Endothelial cell (in vitro differentiated cells): ENCODE data around the gene KRT31. TPM values are rescaled to one million over a fixed set of nuclear protein-coding genes. Genes with fewer than 3 reads are reported as not detected.

Experiments
- DNase-seq: peaks from one replicate; pipeline ENCODE4 v3.0.0; 2021; ENCODE audit warnings: low spot score
- H3K27ac Mint-ChIP-seq: one replicate; pipeline ENCODE4 v1.8.0; 2021; ENCODE audit warnings: mixed read lengths, inconsistent platforms; ENCODE audit not compliant: unreplicated experiment
- H3K27me3 Mint-ChIP-seq: one replicate; pipeline ENCODE4 v1.8.0; 2021; ENCODE audit warnings: mild to moderate bottlenecking, moderate library complexity, mixed read lengths, inconsistent platforms; ENCODE audit not compliant: unreplicated experiment
- H3K36me3 Mint-ChIP-seq: one replicate; pipeline ENCODE4 v1.8.0; 2021; ENCODE audit warnings: mild to moderate bottlenecking, low read depth, mixed read lengths, inconsistent platforms; ENCODE audit not compliant: unreplicated experiment
- H3K4me1 Mint-ChIP-seq: one replicate; pipeline ENCODE4 v1.8.0; 2021; ENCODE audit warnings: mild to moderate bottlenecking, mixed read lengths, inconsistent platforms; ENCODE audit not compliant: unreplicated experiment
- H3K4me3 Mint-ChIP-seq: one replicate; pipeline ENCODE4 v1.8.0; 2021; ENCODE audit warnings: mild to moderate bottlenecking, mixed read lengths, inconsistent platforms; ENCODE audit not compliant: unreplicated experiment
- H3K9me3 Mint-ChIP-seq: one replicate; pipeline ENCODE4 v1.8.0; 2021; ENCODE audit warnings: mixed read lengths, inconsistent platforms; ENCODE audit not compliant: unreplicated experiment
- CTCF ChIP-seq: fragments of 200-600 bp; sonication (generic); IDR thresholded peaks from one replicate; pipeline ENCODE4 v1.5.0; 2021; ENCODE audit warnings: antibody characterized with exemption; ENCODE audit not compliant: unreplicated experiment
- total RNA-seq: library from RNA; stranded (reverse); fragmentation: NEBNext Ultra II Directional; extraction: Animal tissue kit (Norgen Biotek cat#: 25700); gene quantifications from one replicate; pipeline ENCODE4 v1.2.1, GENCODE V29; 2021; ENCODE audit not compliant: unreplicated experiment

Gene KRT31
- total RNA-seq, 1 donor from 2014 or later = not detected

- Mint-ChIP-seq H3K4me1 (no peaks in the 10 kb centered on the region), H3K27me3 (peaks cover 1% of the 10 kb centered on the region), H3K27ac (no peak within 1 kb of the TSS), H3K4me3 (no peak within 1 kb of the TSS), H3K9me3 (no peaks in the 10 kb centered on the region), H3K36me3 (no peaks in the 10 kb centered on the region)
- no peak for TF ChIP-seq CTCF
- no peak for DNase-seq
Measured at GRCh38 chr17:41440531-41441033, 43.2 kb upstream of the KRT31 start, which contains the start of gene KRT38. KRT38 (minus strand) TSS chr17:41440983; CDS start chr17:41440921, 62 bp downstream.

DNA sequence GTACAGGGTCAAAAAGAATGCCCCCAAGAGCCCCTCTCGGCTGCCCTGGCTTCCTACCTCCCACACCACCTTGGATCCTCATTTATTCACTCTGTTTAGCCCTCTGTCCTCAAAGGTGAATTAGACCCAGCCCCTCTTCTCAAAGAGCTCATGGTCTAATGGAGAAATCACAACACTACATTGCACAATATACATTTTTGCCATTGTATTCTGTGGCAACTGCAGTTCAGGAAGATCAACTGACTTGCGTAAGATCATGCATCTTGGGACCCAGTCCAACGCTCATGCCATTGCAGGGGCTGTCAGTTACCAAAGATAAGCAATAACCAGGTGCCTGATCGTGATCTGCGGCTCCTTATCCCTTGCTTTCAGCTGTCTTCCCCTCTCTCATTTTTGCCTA is 42.0 kb upstream of the KRT31 start:
- no peaks in the 10 kb centered on the region for H3K36me3 Mint-ChIP-seq
- no peak for DNase-seq
- no peak for TF ChIP-seq CTCF
- H3K4me1 Mint-ChIP-seq = no peaks in the 10 kb centered on the region
- H3K4me3 Mint-ChIP-seq = no peak overlapping the region
- H3K27me3 Mint-ChIP-seq = peaks cover 1% of the 10 kb centered on the region
- H3K27ac Mint-ChIP-seq = no peak overlapping the region
- no peaks in the 10 kb centered on the region for H3K9me3 Mint-ChIP-seq

GRCh38 chr17:41437769-41438168 is 40.4 kb upstream of the KRT31 start:
- Mint-ChIP-seq H3K4me3 (no peak overlapping the region), H3K36me3 (no peaks in the 10 kb centered on the region), H3K27me3 (peaks cover 1% of the 10 kb centered on the region), H3K9me3 (no peaks in the 10 kb centered on the region), H3K27ac (no peak overlapping the region), H3K4me1 (no peaks in the 10 kb centered on the region)
- TF ChIP-seq CTCF = no peak
- no peak for DNase-seq

DNA sequence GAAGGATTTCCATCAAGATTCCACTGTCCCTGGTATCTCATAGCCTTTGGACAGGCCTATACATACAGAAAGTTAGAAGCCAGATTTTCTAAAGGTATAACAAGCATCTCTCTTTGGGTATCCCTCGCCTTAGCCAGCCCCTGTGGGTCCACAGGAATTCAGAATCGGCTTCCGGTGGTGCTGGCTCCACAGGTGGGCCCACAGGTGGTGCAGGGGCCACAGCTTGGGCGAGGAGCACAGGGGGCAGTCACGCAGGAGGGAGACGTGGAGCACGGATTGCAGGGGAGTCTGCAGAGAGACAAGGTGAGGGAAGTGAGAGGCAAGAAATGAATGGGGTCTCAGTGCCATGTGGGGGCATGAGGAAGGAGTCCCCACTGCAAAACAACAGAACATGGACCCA is 39.8 kb upstream of the KRT31 start:
- H3K9me3 Mint-ChIP-seq = no peaks in the 10 kb centered on the region
- H3K36me3 Mint-ChIP-seq = no peaks in the 10 kb centered on the region

More for the DNA sequence above, 39.8 kb upstream of the KRT31 start:
- TF ChIP-seq CTCF = no peak
- H3K27ac Mint-ChIP-seq = no peak overlapping the region
- H3K4me1 Mint-ChIP-seq = no peaks in the 10 kb centered on the region
- DNase-seq = no peak
- H3K27me3 Mint-ChIP-seq = peaks cover 1% of the 10 kb centered on the region
- H3K4me3 Mint-ChIP-seq = no peak overlapping the region
